NT2/D1 (cell line): ENCODE measurements around the gene FUT1.

ENCODE experiments used
- DNase-seq: peaks from one replicate; pipeline ENCODE4 v3.0.0-alpha.2; 2011; ENCODE audit warnings: low read depth, low spot score
- H3K27me3 ChIP-seq: 2 replicates; pipeline ENCODE4 v1.6.0; 2011; ENCODE audit warnings: mild to moderate bottlenecking; ENCODE audit not compliant: insufficient read length, insufficient read depth
- H3K36me3 ChIP-seq: 2 replicates; pipeline ENCODE4 v1.6.1; 2011; ENCODE audit warnings: mild to moderate bottlenecking, low read length, mixed read lengths; ENCODE audit not compliant: insufficient read depth, insufficient read length
- H3K4me1 ChIP-seq: 2 replicates; pipeline ENCODE4 v1.5.1; 2011; ENCODE audit not compliant: insufficient read depth, insufficient read length
- H3K4me3 ChIP-seq: 2 replicates; pipeline ENCODE4 v1.5.1; 2011; ENCODE audit warnings: low read depth; ENCODE audit not compliant: insufficient read length
- H3K9ac ChIP-seq: 2 replicates; pipeline ENCODE4 v1.6.0; 2011; ENCODE audit warnings: low read depth; ENCODE audit not compliant: insufficient read length
- H3K9me3 ChIP-seq: 2 replicates; pipeline ENCODE4 v1.5.1; 2011; ENCODE audit warnings: mild to moderate bottlenecking, low read length; ENCODE audit not compliant: insufficient read depth
- SUZ12 ChIP-seq: IDR thresholded peaks from 2 replicates; pipeline ENCODE4 v1.6.1; 2011; ENCODE audit not compliant: insufficient read length, insufficient read depth; ENCODE audit errors: extremely low read depth
- YY1 ChIP-seq: IDR thresholded peaks from 2 replicates; pipeline ENCODE4 v1.6.1; 2011; ENCODE audit not compliant: insufficient read length, insufficient read depth
- ZNF274 ChIP-seq: IDR thresholded peaks from 2 replicates; pipeline ENCODE4 v1.6.1; 2011; ENCODE audit warnings: mild to moderate bottlenecking, low read depth, low read length

FUT1 gene

DNA sequence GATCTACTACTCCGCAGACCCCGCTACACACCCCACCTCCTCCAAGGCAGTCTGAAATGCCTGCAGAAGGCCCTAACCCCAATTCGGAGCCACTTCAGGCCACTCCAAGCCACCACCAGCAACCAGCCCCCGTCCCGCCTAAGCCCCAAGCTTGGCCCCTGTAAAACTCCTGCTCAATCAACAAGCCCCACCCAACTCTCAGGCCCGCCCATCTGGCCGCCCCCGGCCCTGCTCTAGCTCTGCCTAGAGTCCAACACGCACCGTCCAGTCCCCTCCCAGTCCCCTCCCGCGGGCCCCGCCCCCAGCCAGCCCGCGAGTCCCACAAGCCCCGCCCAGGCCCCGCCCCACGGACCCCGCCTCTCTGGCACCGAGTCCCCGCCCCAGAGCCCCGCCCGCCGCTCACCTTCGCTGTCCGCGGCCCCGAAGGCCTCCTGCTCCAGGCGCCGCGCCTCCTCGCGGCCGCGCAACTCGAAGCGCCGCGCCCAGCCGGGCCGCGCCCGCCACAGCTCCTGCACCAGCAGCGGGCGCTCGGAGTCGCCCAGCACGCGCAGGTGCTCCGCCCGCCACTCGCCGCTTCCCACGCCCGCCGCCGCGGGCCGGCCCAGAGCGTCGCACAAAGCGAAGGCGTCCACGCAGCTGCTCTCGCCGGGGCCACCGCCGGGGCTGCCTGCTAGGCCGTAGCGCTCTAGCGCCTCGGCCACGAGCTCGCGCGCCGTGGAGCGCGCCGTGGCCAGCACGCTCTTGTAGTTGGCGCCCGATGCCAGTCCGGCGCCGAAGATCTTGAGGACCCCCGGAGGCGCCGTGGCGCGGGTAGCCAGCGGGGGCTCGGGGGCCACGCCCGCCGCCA lies 13.7 kb downstream of the FUT1 start:
- TF ChIP-seq YY1 (no peak), SUZ12 (no peak), ZNF274 (no peak)
- Histone ChIP-seq H3K4me3 (peak overlapping the region; percentile 46), H3K9me3 (no peaks in the 10 kb centered on the region), H3K27me3 (peaks cover 16% of the 10 kb centered on the region), H3K4me1 (peaks cover 11% of the 10 kb centered on the region), H3K9ac (peak overlapping the region; percentile 77), H3K36me3 (no peaks in the 10 kb centered on the region)
- peak; percentile 79 for DNase-seq

- Histone ChIP-seq H3K9ac (no peak overlapping the region), H3K9me3 (no peaks in the 10 kb centered on the region), H3K27me3 (peaks cover 16% of the 10 kb centered on the region), H3K36me3 (no peaks in the 10 kb centered on the region), H3K4me1 (peaks cover 11% of the 10 kb centered on the region), H3K4me3 (no peak overlapping the region)
- TF ChIP-seq ZNF274 = no peak
- no peak for TF ChIP-seq SUZ12
- no peak for TF ChIP-seq YY1
- no peak for DNase-seq
These were observed 15.0 kb downstream of the FUT1 start for GRCh38 chr19:48737360-48737998.

GRCh38 chr19:48735031-48735615 lies 17.3 kb downstream of the FUT1 start:
- H3K4me3 ChIP-seq = peak overlapping the region; percentile 53
- no peaks in the 10 kb centered on the region for H3K9me3 ChIP-seq
- H3K27me3 ChIP-seq = peaks cover 12% of the 10 kb centered on the region
- no peaks in the 10 kb centered on the region for H3K36me3 ChIP-seq
- TF ChIP-seq YY1 (no peak), ZNF274 (no peak), SUZ12 (no peak)
- H3K4me1 ChIP-seq = peaks cover 3% of the 10 kb centered on the region
- DNase-seq = no peak
- peak overlapping the region; percentile 29 for H3K9ac ChIP-seq

DNA sequence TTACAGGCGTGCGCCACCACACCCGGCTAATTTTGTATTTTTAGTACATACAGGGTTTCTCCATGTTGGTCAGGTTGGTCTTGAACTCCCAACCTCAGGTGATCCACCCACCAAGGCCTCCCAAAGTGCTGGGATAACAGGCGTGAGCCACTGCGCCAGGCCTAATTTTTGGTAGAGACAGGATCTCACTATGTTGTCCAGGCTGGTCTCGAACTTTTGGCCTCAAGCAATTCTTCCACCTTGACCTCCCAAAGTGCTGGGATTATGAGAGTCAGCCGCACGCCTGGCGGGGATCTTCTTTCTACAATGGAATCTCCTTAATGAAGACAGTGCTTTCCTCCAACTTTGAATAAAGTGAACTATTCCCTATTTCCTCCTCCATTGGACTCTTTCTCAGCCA lies 17.8 kb downstream of the FUT1 start:
- Histone ChIP-seq H3K4me1 (peaks cover under 1% of the 10 kb centered on the region), H3K4me3 (no peak overlapping the region), H3K36me3 (no peaks in the 10 kb centered on the region), H3K9me3 (no peaks in the 10 kb centered on the region), H3K9ac (no peak overlapping the region), H3K27me3 (peaks cover 7% of the 10 kb centered on the region)
- no peak for TF ChIP-seq ZNF274
- TF ChIP-seq YY1 = no peak
- no peak for TF ChIP-seq SUZ12
- no peak for DNase-seq

DNA sequence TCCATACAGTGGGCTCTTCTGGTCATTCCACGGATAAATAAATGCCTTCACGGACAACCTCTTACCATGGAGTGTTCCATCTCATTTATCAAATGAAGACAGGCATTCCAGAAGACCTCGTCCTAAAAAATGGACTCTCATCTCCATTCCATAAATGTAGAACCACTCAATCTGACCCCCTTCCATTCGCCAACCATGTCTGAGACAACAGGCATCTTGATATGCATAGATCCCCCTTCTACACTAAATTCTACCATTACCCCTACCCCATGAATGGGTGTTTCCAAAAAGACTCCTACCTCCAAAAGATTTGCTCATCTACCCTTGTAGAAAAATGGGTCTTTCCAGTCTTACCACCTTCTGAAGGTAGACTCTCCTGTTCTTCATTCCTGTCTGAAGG lies 21.0 kb downstream of the FUT1 start:
- Histone ChIP-seq H3K4me1 (no peaks in the 10 kb centered on the region), H3K27me3 (no peaks in the 10 kb centered on the region), H3K4me3 (no peak overlapping the region), H3K9me3 (no peaks in the 10 kb centered on the region), H3K9ac (no peak overlapping the region), H3K36me3 (no peaks in the 10 kb centered on the region)
- TF ChIP-seq YY1 = no peak
- no peak for TF ChIP-seq ZNF274
- TF ChIP-seq SUZ12 = no peak
- DNase-seq = no peak

- H3K4me1 ChIP-seq = no peaks in the 10 kb centered on the region
- TF ChIP-seq SUZ12 = no peak
- TF ChIP-seq ZNF274 = no peak
- no peak for TF ChIP-seq YY1
- H3K4me3 ChIP-seq = no peak overlapping the region
- H3K9me3 ChIP-seq = no peaks in the 10 kb centered on the region
- no peak for DNase-seq
- no peaks in the 10 kb centered on the region for H3K27me3 ChIP-seq
- no peaks in the 10 kb centered on the region for H3K36me3 ChIP-seq
- no peak overlapping the region for H3K9ac ChIP-seq
These were observed 23.4 kb downstream of the FUT1 start for GRCh38 chr19:48728911-48729664.
